Mesendoderm (in vitro differentiated cells): ENCODE data around the gene TAF1C.

Experiments
- DNase-seq: peaks from one replicate; pipeline ENCODE4 v3.0.0; 2013
- H2AK5ac ChIP-seq: 2 replicates; pipeline ENCODE4 v1.6.1; 2013; ENCODE audit warnings: low read length, inconsistent platforms
- H2BK120ac ChIP-seq: 2 replicates; pipeline ENCODE4 v1.6.1; 2013; ENCODE audit warnings: low read depth, mild to moderate bottlenecking, low read length, moderate library complexity, mixed read lengths
- H2BK15ac ChIP-seq: replicated peaks from 2 replicates; pipeline ENCODE4 v1.6.1; 2013; ENCODE audit warnings: low read depth, mild to moderate bottlenecking, moderate library complexity
- H2BK5ac ChIP-seq: 2 replicates; pipeline ENCODE4 v1.6.1; 2013; ENCODE audit warnings: low read length, inconsistent platforms
- H3K18ac ChIP-seq: 2 replicates; pipeline ENCODE4 v1.6.1; 2013; ENCODE audit warnings: mild to moderate bottlenecking, low read length, mixed read lengths
- H3K23ac ChIP-seq: one replicate; pipeline ENCODE4 v1.6.1; 2013; ENCODE audit warnings: low read length
- H3K27ac ChIP-seq: 2 replicates; pipeline ENCODE4 v1.5.1; 2013; ENCODE audit warnings: low read depth, mild to moderate bottlenecking, inconsistent platforms, low read length, moderate library complexity
- H3K27me3 ChIP-seq: 2 replicates; pipeline ENCODE4 v1.6.1; 2013; ENCODE audit warnings: low read length, control low read depth, mild to moderate bottlenecking, inconsistent platforms; ENCODE audit not compliant: insufficient read depth, poor library complexity
- H3K36me3 ChIP-seq: 2 replicates; pipeline ENCODE4 v1.6.1; 2013; ENCODE audit warnings: low read length, inconsistent platforms; ENCODE audit not compliant: control insufficient read depth, insufficient read depth
- H3K4ac ChIP-seq: one replicate; pipeline ENCODE4 v1.6.1; 2013; ENCODE audit warnings: low read depth, mild to moderate bottlenecking, low read length, moderate library complexity
- H3K4me1 ChIP-seq: 2 replicates; pipeline ENCODE4 v1.6.1; 2013; ENCODE audit warnings: low read depth, low read length, inconsistent platforms; ENCODE audit not compliant: control insufficient read depth
- H3K4me2 ChIP-seq: 2 replicates; pipeline ENCODE4 v1.6.1; 2013; ENCODE audit warnings: low read length
- H3K4me3 ChIP-seq: 2 replicates; pipeline ENCODE4 v1.5.1; 2013; ENCODE audit warnings: mild to moderate bottlenecking, low read length
- H3K56ac ChIP-seq: one replicate; pipeline ENCODE4 v1.6.1; 2013; ENCODE audit warnings: low read length
- H3K79me1 ChIP-seq: 2 replicates; pipeline ENCODE4 v1.6.1; 2013; ENCODE audit warnings: low read length, inconsistent platforms
- H3K79me2 ChIP-seq: 2 replicates; pipeline ENCODE4 v1.6.1; 2013; ENCODE audit warnings: mild to moderate bottlenecking, low read length; ENCODE audit not compliant: control insufficient read depth, insufficient read depth
- H3K9ac ChIP-seq: 2 replicates; pipeline ENCODE4 v1.6.1; 2013; ENCODE audit warnings: low read length, inconsistent platforms
- H4K5ac ChIP-seq: one replicate; pipeline ENCODE4 v1.6.1; 2013; ENCODE audit warnings: low read length
- H4K8ac ChIP-seq: one replicate; pipeline ENCODE4 v1.6.1; 2013; ENCODE audit warnings: low read depth, mild to moderate bottlenecking, control low read depth, low read length, moderate library complexity
- WGBS: extraction: QIAGEN DNeasy Blood & Tissue Kit; methylation state at CpG from one replicate; pipeline ENCODE4 v1.1.7; 2013; ENCODE audit warnings: low lambda C conversion rate, missing lambda C conversion rate; ENCODE audit not compliant: insufficient coverage; ENCODE audit errors: extremely low coverage; 5-methylcytosine and 5-hydroxymethylcytosine counted together

Gene TAF1C

GRCh38 chr16:84184775-84185174 lies 2.1 kb downstream of the TAF1C start:
- Histone ChIP-seq H3K4ac (no peak overlapping the region), H4K5ac (no peak overlapping the region), H3K79me2 (peaks cover 18% of the 10 kb centered on the region), H3K23ac (no peak overlapping the region), H3K79me1 (peaks cover 23% of the 10 kb centered on the region), H3K18ac (no peak overlapping the region), H3K36me3 (peaks cover 8% of the 10 kb centered on the region), H2BK15ac (no peak overlapping the region), H4K8ac (no peak overlapping the region), H3K4me3 (no peak overlapping the region), H2AK5ac (no peak overlapping the region), H3K27me3 (no peaks in the 10 kb centered on the region), H3K4me1 (no peaks in the 10 kb centered on the region), H2BK5ac (no peak overlapping the region), H3K27ac (no peak overlapping the region), H3K56ac (no peak overlapping the region), H2BK120ac (no peak overlapping the region), H3K4me2 (no peak overlapping the region), H3K9ac (no peak overlapping the region)
- DNase-seq = no peak
- no CpG with 5 or more reads among the region's 10 CpGs for WGBS

- H2BK15ac ChIP-seq = no peak overlapping the region
- no peak overlapping the region for H3K4ac ChIP-seq
- no CpG with 5 or more reads among the region's 11 CpGs for WGBS
Measured at GRCh38 chr16:84183911-84184591, 2.8 kb downstream of the TAF1C start.

GRCh38 chr16:84183572-84183875 lies 3.3 kb downstream of the TAF1C start:
- no peaks in the 10 kb centered on the region for H3K4me1 ChIP-seq
- no CpG with 5 or more reads among the region's 5 CpGs for WGBS
- H4K8ac ChIP-seq = no peak overlapping the region
- no peaks in the 10 kb centered on the region for H3K27me3 ChIP-seq
- H4K5ac ChIP-seq = no peak overlapping the region
- peaks cover 18% of the 10 kb centered on the region for H3K79me2 ChIP-seq
- no peak overlapping the region for H2AK5ac ChIP-seq
- H3K4me2 ChIP-seq = no peak overlapping the region
- no peak for DNase-seq
- no peak overlapping the region for H3K4me3 ChIP-seq
- H3K36me3 ChIP-seq = peaks cover 8% of the 10 kb centered on the region
- H3K27ac ChIP-seq = no peak overlapping the region
- no peak overlapping the region for H3K4ac ChIP-seq
- no peak overlapping the region for H2BK5ac ChIP-seq
- H3K56ac ChIP-seq = no peak overlapping the region
- H3K23ac ChIP-seq = no peak overlapping the region
- no peak overlapping the region for H3K9ac ChIP-seq
- H3K18ac ChIP-seq = no peak overlapping the region
- peaks cover 23% of the 10 kb centered on the region for H3K79me1 ChIP-seq
- no peak overlapping the region for H2BK120ac ChIP-seq
- H2BK15ac ChIP-seq = no peak overlapping the region

More at GRCh38 chr16:84183911-84184591, 2.8 kb downstream of the TAF1C start:
- Histone ChIP-seq H3K9ac (no peak overlapping the region), H4K8ac (no peak overlapping the region), H3K4me3 (no peak overlapping the region), H2BK120ac (no peak overlapping the region), H3K56ac (no peak overlapping the region), H3K4me2 (no peak overlapping the region), H3K79me2 (peaks cover 18% of the 10 kb centered on the region), H3K18ac (no peak overlapping the region), H4K5ac (no peak overlapping the region), H3K4me1 (no peaks in the 10 kb centered on the region), H2AK5ac (no peak overlapping the region), H2BK5ac (no peak overlapping the region), H3K23ac (no peak overlapping the region), H3K79me1 (peaks cover 23% of the 10 kb centered on the region), H3K27ac (no peak overlapping the region), H3K36me3 (peaks cover 8% of the 10 kb centered on the region), H3K27me3 (no peaks in the 10 kb centered on the region)
- no peak for DNase-seq

GRCh38 chr16:84182680-84183571 lies 3.9 kb downstream of the TAF1C start:
- Histone ChIP-seq H3K4me1 (no peaks in the 10 kb centered on the region), H4K8ac (no peak overlapping the region), H3K23ac (no peak overlapping the region), H4K5ac (no peak overlapping the region), H3K36me3 (peaks cover 8% of the 10 kb centered on the region), H2BK15ac (no peak overlapping the region), H3K4me2 (no peak overlapping the region), H2BK120ac (no peak overlapping the region), H3K4ac (no peak overlapping the region), H3K4me3 (no peak overlapping the region), H3K79me2 (peaks cover 18% of the 10 kb centered on the region), H3K18ac (no peak overlapping the region), H3K56ac (no peak overlapping the region), H3K27ac (no peak overlapping the region), H3K79me1 (peaks cover 23% of the 10 kb centered on the region), H3K9ac (no peak overlapping the region), H2AK5ac (no peak overlapping the region), H2BK5ac (no peak overlapping the region), H3K27me3 (no peaks in the 10 kb centered on the region)
- DNase-seq = no peak
- WGBS = no CpG with 5 or more reads among the region's 26 CpGs

- no peak overlapping the region for H2AK5ac ChIP-seq
- H3K4me2 ChIP-seq = no peak overlapping the region
- no peak overlapping the region for H3K4ac ChIP-seq
- H3K27ac ChIP-seq = no peak overlapping the region
- no peak overlapping the region for H3K23ac ChIP-seq
- H3K4me1 ChIP-seq = no peaks in the 10 kb centered on the region
- H3K4me3 ChIP-seq = no peak overlapping the region
- no peak overlapping the region for H3K18ac ChIP-seq
- no peak overlapping the region for H3K9ac ChIP-seq
- H3K79me1 ChIP-seq = peaks cover 23% of the 10 kb centered on the region
- peaks cover 18% of the 10 kb centered on the region for H3K79me2 ChIP-seq
- no peak overlapping the region for H2BK15ac ChIP-seq
- H4K8ac ChIP-seq = no peak overlapping the region
- H3K56ac ChIP-seq = no peak overlapping the region
- peaks cover 8% of the 10 kb centered on the region for H3K36me3 ChIP-seq
- no peak overlapping the region for H4K5ac ChIP-seq
- DNase-seq = no peak
- no CpG with 5 or more reads among the region's 18 CpGs for WGBS
- H2BK5ac ChIP-seq = no peak overlapping the region
- no peak overlapping the region for H2BK120ac ChIP-seq
- no peaks in the 10 kb centered on the region for H3K27me3 ChIP-seq
Measured at GRCh38 chr16:84182104-84182503, 4.8 kb downstream of the TAF1C start.
